HEK293T (cell line): ENCODE results near the gene UVRAG.

ENCODE experiments used
- CTCF ChIA-PET: fragments of 350-600 bp; formaldehyde crosslinking; extraction: SDS; loops from one replicate; lab custom pipeline; 2021; ENCODE audit warnings: antibody characterized with exemption, inconsistent platforms; lab: Yijun Ruan, JAX
- POLR2A ChIA-PET: fragments of 350-600 bp; formaldehyde crosslinking; extraction: SDS; loops from one replicate; lab custom pipeline; 2020; ENCODE audit warnings: antibody characterized with exemption, inconsistent platforms; lab: Yijun Ruan, JAX
- DNase-seq: peaks from one replicate; pipeline ENCODE4 v3.0.0; 2012; ENCODE audit warnings: mixed read lengths; ENCODE audit errors: extremely low spot score
- ARNT ChIP-seq: fragments of 450-650 bp; IDR thresholded peaks from 2 replicates; pipeline ENCODE4 v1.6.1; 2017; ENCODE audit warnings: mild to moderate bottlenecking
- BHLHE40 ChIP-seq: fragments of 450-650 bp; IDR thresholded peaks from 2 replicates; pipeline ENCODE4 v1.6.1; 2016; ENCODE audit warnings: mild to moderate bottlenecking, moderate library complexity, borderline replicate concordance
- CTBP1 ChIP-seq: fragments of 450-650 bp; IDR thresholded peaks from 2 replicates; pipeline ENCODE4 v1.6.1; 2016; ENCODE audit warnings: borderline replicate concordance
- ELF4 ChIP-seq: fragments of 450-650 bp; IDR thresholded peaks from 2 replicates; pipeline ENCODE4 v1.6.1; 2017; ENCODE audit warnings: antibody characterized with exemption
- FOXA1 ChIP-seq: fragments of 450-650 bp; IDR thresholded peaks from 2 replicates; pipeline ENCODE4 v1.6.1; 2016; ENCODE audit warnings: mild to moderate bottlenecking
- FOXK2 ChIP-seq: fragments of 450-650 bp; IDR thresholded peaks from 2 replicates; pipeline ENCODE4 v1.6.1; 2016; ENCODE audit warnings: mild to moderate bottlenecking
- FOXM1 ChIP-seq: fragments of 450-650 bp; IDR thresholded peaks from 2 replicates; pipeline ENCODE4 v1.6.1; 2017; ENCODE audit warnings: mild to moderate bottlenecking, borderline replicate concordance
- HDGF ChIP-seq: fragments of 450-650 bp; IDR thresholded peaks from 2 replicates; pipeline ENCODE4 v1.6.1; 2017; ENCODE audit warnings: antibody characterized with exemption, borderline replicate concordance
- L3MBTL2 ChIP-seq: fragments of 450-650 bp; conservative IDR thresholded peaks from 2 replicates; pipeline ENCODE4 v1.6.1; 2016; ENCODE audit warnings: mild to moderate bottlenecking
- LEF1 ChIP-seq: fragments of 450-650 bp; IDR thresholded peaks from 2 replicates; pipeline ENCODE4 v1.6.1; 2017; ENCODE audit warnings: mild to moderate bottlenecking, borderline replicate concordance
- NFRKB ChIP-seq: fragments of 450-650 bp; IDR thresholded peaks from 2 replicates; pipeline ENCODE4 v1.6.1; 2016; ENCODE audit warnings: mild to moderate bottlenecking, moderate library complexity
- SP1 ChIP-seq: fragments of 450-650 bp; IDR thresholded peaks from 2 replicates; pipeline ENCODE4 v1.6.1; 2017
- SUZ12 ChIP-seq: fragments of 450-650 bp; IDR thresholded peaks from 2 replicates; pipeline ENCODE4 v1.6.1; 2016; ENCODE audit warnings: mild to moderate bottlenecking
- TARDBP ChIP-seq: fragments of 450-650 bp; IDR thresholded peaks from 2 replicates; pipeline ENCODE4 v1.6.1; 2016
- ZNF384 ChIP-seq: fragments of 450-650 bp; IDR thresholded peaks from 2 replicates; pipeline ENCODE4 v1.6.1; 2016
- TF ChIP-seq, protein P1 (sequence below): fragments of 450-650 bp; IDR thresholded peaks from 2 replicates; pipeline ENCODE4 v1.6.1; 2016

Gene UVRAG

DNA sequence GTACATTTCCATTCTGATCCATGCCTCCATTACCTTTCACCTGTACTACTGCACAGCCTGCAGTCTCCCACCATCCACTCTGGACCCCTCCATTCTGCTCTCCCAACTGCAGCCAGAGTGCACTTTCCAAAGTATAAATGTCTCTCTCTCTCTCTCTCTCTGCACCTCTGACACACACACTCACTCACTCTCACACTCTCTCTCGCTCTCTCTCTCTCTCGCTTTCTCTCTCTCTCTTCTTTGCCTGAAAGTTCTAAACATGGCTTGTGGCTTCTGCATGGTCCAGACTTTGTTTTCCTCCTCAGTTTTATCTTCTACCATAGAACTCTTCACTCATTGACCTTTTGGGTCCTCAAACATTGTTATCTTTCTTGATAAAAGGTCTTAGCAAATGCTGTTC lies 314.7 kb downstream of the UVRAG start:
- ChIA-PET CTCF (interaction anchor here (0.8 to 1.3 kb wide), 2 partner anchors 22 to 78 kb away, joined by 4 to 5 read pairs; no protein-coding TSS in a partner anchor), POLR2A (no interaction called here)
- no peak for TF ChIP-seq BHLHE40
- TF ChIP-seq FOXA1, result no peak
- TF ChIP-seq, protein P1, sequence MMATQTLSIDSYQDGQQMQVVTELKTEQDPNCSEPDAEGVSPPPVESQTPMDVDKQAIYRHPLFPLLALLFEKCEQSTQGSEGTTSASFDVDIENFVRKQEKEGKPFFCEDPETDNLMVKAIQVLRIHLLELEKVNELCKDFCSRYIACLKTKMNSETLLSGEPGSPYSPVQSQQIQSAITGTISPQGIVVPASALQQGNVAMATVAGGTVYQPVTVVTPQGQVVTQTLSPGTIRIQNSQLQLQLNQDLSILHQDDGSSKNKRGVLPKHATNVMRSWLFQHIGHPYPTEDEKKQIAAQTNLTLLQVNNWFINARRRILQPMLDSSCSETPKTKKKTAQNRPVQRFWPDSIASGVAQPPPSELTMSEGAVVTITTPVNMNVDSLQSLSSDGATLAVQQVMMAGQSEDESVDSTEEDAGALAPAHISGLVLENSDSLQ, result no peak
- TF ChIP-seq FOXK2, result no peak
- no peak for TF ChIP-seq CTBP1
- no peak for TF ChIP-seq ARNT
- TF ChIP-seq NFRKB, result no peak
- no peak for TF ChIP-seq ZNF384
- no peak for TF ChIP-seq LEF1
- no peak for TF ChIP-seq SUZ12
- TF ChIP-seq FOXM1, result no peak
- TF ChIP-seq ELF4, result no peak
- no peak for TF ChIP-seq SP1
- no peak for TF ChIP-seq TARDBP
- no peak for TF ChIP-seq HDGF
- TF ChIP-seq L3MBTL2, result no peak
- no peak for DNase-seq

DNA sequence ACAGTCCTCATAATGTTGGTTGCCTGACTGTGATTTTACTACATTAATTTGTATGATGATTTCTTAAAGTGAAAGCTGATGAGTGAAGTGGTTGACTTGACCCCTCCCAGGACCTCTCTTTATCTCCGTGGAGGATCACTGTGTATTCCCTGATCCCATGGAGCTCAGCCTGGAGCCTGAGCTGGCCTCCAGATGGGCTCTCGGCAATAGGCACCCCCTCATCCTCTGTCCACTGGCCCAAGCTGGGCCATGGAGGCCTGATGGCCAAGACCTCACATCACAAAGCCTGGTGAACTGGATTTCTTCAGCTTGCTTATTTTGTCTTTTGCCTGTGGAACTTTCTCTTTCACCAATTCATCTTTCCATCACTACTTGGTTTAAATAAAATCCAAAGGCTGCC lies 316.1 kb downstream of the UVRAG start:
- no peak for DNase-seq
- POLR2A ChIA-PET, result no interaction called here
- TF ChIP-seq L3MBTL2, result no peak
- TF ChIP-seq TARDBP, result no peak
- no peak for TF ChIP-seq LEF1
- no peak for TF ChIP-seq BHLHE40
- TF ChIP-seq ELF4, result no peak
- TF ChIP-seq CTBP1, result no peak
- TF ChIP-seq HDGF, result no peak
- no peak for TF ChIP-seq ARNT
- no peak for TF ChIP-seq NFRKB
- TF ChIP-seq FOXA1, result no peak
- TF ChIP-seq SUZ12, result no peak
- TF ChIP-seq SP1, result no peak
- TF ChIP-seq FOXK2, result no peak
- CTCF ChIA-PET, result interaction anchor here (1.3 to 1.4 kb wide), 2 partner anchors 21 kb away, joined by 5 to 8 read pairs; no protein-coding TSS in a partner anchor

DNA sequence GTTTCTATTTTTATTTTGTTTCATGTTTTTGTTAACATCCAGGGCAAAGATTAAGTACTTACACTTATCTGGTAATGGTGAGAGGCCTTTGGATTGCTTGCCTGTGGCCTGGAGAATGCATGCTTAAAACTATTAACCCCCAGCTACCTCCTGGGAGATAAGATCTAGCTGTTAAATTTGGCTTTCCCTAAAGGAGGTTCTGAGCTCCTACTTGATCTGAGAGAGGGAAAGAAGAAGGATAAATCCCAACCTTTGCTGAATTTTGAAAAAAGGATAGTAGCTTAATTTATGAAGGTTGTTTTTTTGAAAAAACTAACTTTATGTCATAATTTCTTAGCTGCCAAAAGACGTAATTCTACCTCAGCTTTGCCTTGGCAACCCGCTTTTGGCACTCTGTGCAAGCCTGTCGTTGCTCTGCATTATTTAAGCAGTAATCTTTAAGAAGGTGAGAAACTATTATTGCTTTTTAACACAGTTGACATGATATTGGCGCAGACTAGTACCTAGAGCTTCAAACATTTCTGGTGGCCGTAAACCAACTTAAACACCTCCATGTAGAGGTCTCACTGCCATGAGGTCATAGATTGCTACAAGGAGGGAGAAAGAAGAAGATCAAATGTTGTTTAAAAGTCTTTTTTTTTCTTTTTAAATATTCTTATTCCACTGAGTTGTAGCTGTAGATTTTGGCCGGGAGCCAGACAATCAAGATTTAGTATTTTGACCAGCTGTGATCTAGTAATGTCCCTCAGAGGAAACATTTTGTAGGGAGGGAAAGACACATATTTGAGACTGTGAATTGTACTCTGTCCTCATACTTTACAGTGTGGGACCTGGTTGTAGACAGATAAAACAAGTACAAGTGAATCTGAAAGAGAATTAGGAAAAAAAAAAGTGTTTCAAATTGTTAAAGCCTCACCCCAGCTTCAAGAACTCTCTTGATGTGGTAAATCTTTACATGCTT lies 316.9 kb downstream of the UVRAG start:
- no peak for TF ChIP-seq BHLHE40
- ChIA-PET POLR2A (no interaction called here), CTCF (interaction anchor here (0.6 to 1.4 kb wide), 2 partner anchors 20 to 455 kb away, joined by 4 to 8 read pairs; no protein-coding TSS in a partner anchor)
- DNase-seq, result no peak

DNA sequence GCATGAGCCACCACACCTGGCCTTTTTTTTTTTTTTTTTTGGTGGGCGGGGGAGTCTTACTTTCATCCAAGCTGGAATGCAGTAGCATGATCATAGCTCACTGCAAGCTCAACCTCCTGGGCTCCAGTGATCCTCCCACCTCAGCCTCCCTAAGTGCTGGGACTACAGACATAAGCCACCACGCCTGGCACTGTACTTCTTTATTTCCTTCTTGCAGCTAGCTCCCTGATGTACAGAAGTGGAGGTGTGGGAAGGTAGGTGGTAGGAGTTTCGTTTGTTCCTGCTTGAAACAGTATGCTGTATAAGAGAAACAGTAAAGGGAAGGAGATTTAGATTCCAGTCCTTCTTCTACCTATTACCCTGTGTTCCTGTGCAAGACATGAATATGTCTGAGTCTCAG lies 319.2 kb downstream of the UVRAG start:
- DNase-seq, result no peak
- ChIA-PET CTCF (interaction anchor here (0.6 kb wide), 1 partner anchor 11 kb away, joined by 6 read pairs; no protein-coding TSS in a partner anchor), POLR2A (no interaction called here)
- TF ChIP-seq FOXK2, result no peak
- TF ChIP-seq TARDBP, result no peak

DNA sequence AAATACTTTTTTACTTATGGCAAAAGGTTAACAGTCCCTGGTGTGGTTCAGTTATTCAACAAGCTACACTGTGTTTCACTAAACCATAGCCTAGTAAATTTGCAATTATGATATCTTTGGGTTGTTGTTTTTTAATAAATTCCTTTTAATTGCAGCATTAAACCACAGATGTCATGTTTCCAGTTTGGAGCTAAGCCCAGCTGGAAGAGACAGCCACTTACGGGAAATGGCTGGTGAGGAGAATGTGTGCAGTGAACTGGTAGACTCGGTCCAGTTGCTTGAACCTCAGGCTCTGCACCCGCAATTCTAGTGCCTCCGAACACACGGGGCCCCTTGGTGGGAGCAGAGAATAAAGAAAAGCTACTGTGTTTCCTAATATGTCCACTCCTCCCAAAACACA lies 320.5 kb downstream of the UVRAG start:
- ChIA-PET POLR2A (no interaction called here), CTCF (interaction anchor here (1.3 to 1.4 kb wide), 2 partner anchors 14 to 16 kb away, joined by 4 to 5 read pairs; no protein-coding TSS in a partner anchor)
- DNase-seq, result no peak
- TF ChIP-seq ELF4, result no peak
- TF ChIP-seq L3MBTL2, result no peak
- TF ChIP-seq FOXA1, result no peak
- TF ChIP-seq NFRKB, result no peak
- no peak for TF ChIP-seq FOXK2
- TF ChIP-seq, protein P1, result no peak
- no peak for TF ChIP-seq BHLHE40
- TF ChIP-seq SP1, result no peak

DNA sequence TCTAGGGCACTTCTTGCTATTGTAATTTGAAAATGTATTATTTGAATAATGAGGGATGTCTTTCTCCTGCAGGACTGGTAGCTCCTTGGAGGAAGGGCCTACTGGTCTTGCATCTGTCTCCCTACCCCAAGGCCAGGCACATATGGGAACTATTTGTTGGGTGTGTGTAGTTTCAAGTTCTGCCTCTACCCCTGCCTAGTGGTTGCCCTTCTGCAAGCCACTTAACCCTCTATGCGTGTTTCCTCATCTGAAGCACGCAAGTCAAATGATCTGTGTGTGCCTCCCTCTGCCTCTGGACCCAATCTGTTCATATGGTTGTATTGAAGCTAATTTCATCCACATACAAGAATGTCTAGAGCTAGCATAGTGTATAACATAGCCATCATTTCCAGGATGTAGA lies 324.3 kb downstream of the UVRAG start:
- DNase-seq, result no peak
- POLR2A ChIA-PET, result no interaction called here
- no peak for TF ChIP-seq FOXM1
- TF ChIP-seq NFRKB, result no peak
- TF ChIP-seq TARDBP, result no peak
- no peak for TF ChIP-seq ZNF384
- TF ChIP-seq L3MBTL2, result no peak
- no peak for TF ChIP-seq HDGF
- TF ChIP-seq ARNT, result no peak
- no peak for TF ChIP-seq FOXA1
- TF ChIP-seq SUZ12, result no peak
- no peak for TF ChIP-seq SP1
- no peak for TF ChIP-seq FOXK2
- TF ChIP-seq, protein P1, result no peak
- no peak for TF ChIP-seq LEF1
- TF ChIP-seq BHLHE40, result no peak
- no peak for TF ChIP-seq ELF4
- no peak for TF ChIP-seq CTBP1
- CTCF ChIA-PET, result no interaction called here
